CD4-positive, alpha-beta T cell treated with Interleukin-6 at 100 ng/mL for 8 hours (primary cell): ENCODE results near the gene ZNF277.

Experiments used
- DNase-seq: peaks from one replicate; pipeline ENCODE4 v3.0.0-alpha.2; 2020; ENCODE audit warnings: mixed read lengths, low spot score

Gene ZNF277

GRCh38 chr7:112254156-112254555 is 47.7 kb downstream of the ZNF277 start:
- DNase-seq = no peak

- no peak for DNase-seq
These were observed 48.4 kb downstream of the ZNF277 start for GRCh38 chr7:112254709-112255387.

- no peak for DNase-seq
These were observed 48.9 kb downstream of the ZNF277 start for GRCh38 chr7:112255388-112255720.

- no peak for DNase-seq
These were observed 50.6 kb downstream of the ZNF277 start for GRCh38 chr7:112257073-112257472.

- no peak for DNase-seq
These were observed 54.4 kb downstream of the ZNF277 start for GRCh38 chr7:112260911-112261310.

GRCh38 chr7:112262036-112262435 is 55.5 kb downstream of the ZNF277 start:
- no peak for DNase-seq

- DNase-seq = no peak
These were observed 56.5 kb downstream of the ZNF277 start for GRCh38 chr7:112262855-112263487.

- DNase-seq = no peak
These were observed 57.0 kb downstream of the ZNF277 start for GRCh38 chr7:112263519-112263918.

- no peak for DNase-seq
These were observed 59.6 kb downstream of the ZNF277 start for GRCh38 chr7:112266141-112266540.

- no peak for DNase-seq
These were observed 60.2 kb downstream of the ZNF277 start for GRCh38 chr7:112266595-112267270.

- DNase-seq = no peak
These were observed 61.6 kb downstream of the ZNF277 start for GRCh38 chr7:112267944-112268691.

GRCh38 chr7:112271162-112271561 is 64.7 kb downstream of the ZNF277 start:
- no peak for DNase-seq

- DNase-seq = no peak
These were observed 66.5 kb downstream of the ZNF277 start for GRCh38 chr7:112272921-112273561.

GRCh38 chr7:112279042-112279441 is 72.5 kb downstream of the ZNF277 start:
- DNase-seq = no peak

GRCh38 chr7:112280267-112280666 is 73.8 kb downstream of the ZNF277 start:
- DNase-seq = no peak

GRCh38 chr7:112282476-112283188 is 76.1 kb downstream of the ZNF277 start:
- DNase-seq = no peak

GRCh38 chr7:112283382-112283910 is 77.0 kb downstream of the ZNF277 start:
- DNase-seq = no peak

- DNase-seq = no peak
These were observed 80.0 kb downstream of the ZNF277 start for GRCh38 chr7:112286250-112287086.

- DNase-seq = no peak
These were observed 81.8 kb downstream of the ZNF277 start for GRCh38 chr7:112288301-112288700.

- no peak for DNase-seq
These were observed 83.6 kb downstream of the ZNF277 start for GRCh38 chr7:112290065-112290464.
